HG03097 (cell line): ENCODE data around the gene COX5B.
"Not testable (repeated sequence)": the region's sequence is repeated elsewhere in the genome, so short reads cannot be mapped to it uniquely, and the experiment has no call there.

Source experiments
- ATAC-seq: cut with Tn5 transposase; IDR thresholded peaks from one replicate; pipeline ENCODE4 v1.9.1; 2021; ENCODE audit not compliant: unreplicated experiment, low FRiP score

The COX5B gene

GRCh38 chr2:97645695-97646629, at the start of gene COX5B:
COX5B (plus strand) TSS chr2:97646062; CDS start chr2:97646087, 25 bp downstream.
- ATAC-seq = peak; percentile 88

- ATAC-seq = not testable (repeated sequence)
These were observed 49.7 kb upstream of the COX5B start for GRCh38 chr2:97596180-97596579.

GRCh38 chr2:97601537-97601936, 44.3 kb upstream of the COX5B start:
- not testable (repeated sequence) for ATAC-seq

DNA sequence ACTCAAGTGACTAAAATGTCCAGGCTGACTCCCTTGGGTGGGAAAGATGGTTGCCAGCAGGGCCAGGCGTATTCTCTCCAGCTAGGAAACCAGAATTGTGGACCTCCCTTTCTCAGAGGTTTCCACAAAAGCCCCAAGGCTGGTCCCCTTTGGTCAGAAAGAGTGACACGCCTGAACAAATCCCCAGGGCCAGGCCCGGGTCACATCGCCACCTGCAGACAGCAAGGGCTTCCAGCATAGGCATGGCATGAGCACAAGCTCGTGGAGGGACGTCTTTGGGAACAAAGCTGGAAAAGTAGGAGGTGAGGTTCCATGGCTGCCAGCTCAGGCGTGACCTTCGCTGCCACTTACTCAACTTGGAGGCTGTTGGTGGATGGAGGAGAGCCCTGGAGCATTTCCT, 40.8 kb upstream of the COX5B start:
- ATAC-seq = not testable (repeated sequence)

DNA sequence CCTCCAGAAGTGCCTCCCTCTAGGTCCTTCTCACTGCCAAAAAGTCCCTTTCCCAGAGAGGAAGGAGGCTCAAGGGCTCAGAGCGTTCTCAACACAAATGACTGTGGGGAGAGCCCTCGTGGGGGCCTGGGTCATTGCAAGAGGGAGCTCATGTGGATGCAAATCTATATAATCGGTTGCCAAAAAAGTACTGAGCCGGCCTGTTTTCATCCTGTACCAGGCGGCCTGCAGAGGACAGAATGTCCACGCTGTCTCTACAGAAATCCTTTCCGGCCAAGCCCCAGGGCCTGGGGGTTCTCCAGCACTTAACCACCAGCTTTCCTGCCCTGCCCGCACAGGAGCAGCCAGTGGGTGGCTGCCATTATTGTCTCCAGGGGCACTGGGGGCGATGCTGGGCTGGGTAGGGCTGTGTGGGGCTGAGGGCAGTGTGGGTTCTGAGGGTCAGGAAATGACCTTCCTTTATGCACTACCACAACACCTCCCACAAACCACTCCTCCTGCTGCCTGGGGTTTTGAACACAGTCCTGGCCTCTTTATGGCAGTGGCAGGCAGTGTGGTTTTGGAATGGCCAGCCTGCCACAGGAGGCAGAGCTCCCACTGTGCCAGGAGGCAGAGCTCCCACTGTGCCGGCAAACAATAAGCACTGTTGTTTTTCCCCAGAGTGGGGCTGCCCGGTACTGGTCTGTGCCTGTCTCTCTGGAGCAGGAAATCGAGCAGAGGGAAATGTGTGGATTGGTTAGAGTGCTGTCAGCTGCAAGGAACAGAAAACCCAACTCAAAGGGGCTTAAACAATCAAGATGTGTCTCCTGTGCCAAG, 40.1 kb upstream of the COX5B start:
- ATAC-seq = not testable (repeated sequence)

- not testable (repeated sequence) for ATAC-seq
These were observed 37.1 kb upstream of the COX5B start for GRCh38 chr2:97608745-97609144.

DNA sequence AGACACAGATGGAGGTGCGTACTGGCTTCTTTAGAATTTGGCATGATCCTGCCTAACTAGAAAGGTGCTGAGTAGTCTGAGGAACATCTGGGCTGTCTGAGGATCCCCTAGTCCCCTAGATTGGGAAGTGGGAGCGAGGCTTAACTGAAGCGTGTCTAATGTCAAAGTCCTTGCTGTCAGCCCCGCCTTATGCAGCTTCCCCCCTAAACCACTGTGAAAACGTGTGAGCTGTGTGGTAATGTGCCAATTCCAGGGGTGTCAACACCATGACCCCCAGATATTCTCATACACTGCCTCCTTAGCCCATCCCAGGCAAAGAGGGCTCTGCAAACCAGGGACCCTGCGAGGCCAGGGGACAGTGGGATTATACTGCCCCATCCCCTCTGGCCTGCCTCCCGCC, 34.0 kb upstream of the COX5B start:
- ATAC-seq = not testable (repeated sequence)

DNA sequence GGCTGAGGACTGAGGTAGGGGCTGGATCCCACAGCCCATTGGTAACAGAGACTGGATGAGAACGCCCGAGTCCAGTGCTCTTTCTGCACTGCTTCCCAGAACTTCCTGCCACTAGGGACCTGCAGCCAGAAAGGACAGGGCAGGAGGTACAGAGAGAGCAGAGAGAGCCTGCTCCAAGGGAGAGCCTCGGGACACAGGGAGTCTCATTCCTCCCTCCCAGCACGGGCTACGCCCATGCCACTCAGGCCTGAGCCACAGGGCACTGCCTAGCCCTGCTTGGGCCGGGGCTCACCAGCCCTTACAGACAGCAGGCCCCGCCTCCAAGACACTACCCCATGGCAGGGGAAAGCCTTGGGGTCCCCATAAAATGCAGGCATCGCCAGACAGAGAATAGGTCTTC, 30.1 kb upstream of the COX5B start:
- not testable (repeated sequence) for ATAC-seq

GRCh38 chr2:97617911-97618310, 28.0 kb upstream of the COX5B start:
- ATAC-seq = no peak

DNA sequence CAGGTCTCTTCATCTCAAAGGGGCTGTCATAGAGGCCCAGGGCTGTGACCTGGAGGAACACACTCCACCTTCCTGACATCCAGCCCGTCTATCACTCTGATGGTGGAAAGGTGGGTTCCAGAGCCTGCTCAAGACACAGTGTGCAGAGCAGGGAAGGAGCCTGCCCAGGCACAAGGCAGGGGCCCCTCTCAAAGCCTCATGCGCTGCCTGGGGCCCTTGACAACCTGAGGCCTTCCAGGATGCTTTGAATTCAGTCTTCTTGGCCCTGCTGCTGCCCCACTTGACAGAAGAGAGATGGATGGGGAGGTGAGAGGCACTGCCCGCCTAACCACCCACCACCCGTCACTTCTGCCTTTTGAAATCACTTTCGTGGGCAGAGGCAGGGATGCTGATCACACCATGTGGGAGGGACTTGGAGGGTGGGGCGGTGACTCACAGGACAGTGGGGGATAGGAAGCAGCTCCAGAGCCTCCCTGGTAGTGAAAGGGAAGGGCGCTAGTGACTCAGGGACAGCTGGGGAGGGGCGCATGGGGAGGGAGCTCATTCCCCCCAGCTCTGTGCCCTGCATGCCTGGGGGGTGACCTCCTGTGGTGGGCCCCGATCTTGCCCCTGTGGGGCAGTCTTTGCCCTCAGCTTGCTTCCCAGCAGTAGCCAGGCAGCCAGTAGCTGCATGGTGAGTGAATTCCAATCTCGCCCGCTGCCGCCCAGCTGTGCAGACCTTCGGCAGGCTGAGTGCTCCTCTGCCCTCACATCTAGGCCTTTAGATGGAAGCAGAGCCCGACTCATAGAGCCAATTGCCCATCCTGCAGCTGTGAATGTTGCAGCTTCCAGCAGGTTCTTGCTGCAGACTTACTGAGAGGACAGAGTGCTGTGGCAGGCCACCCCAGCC, 26.7 kb upstream of the COX5B start:
- not testable (repeated sequence) for ATAC-seq

GRCh38 chr2:97620492-97620891, 25.4 kb upstream of the COX5B start:
- not testable (repeated sequence) for ATAC-seq

DNA sequence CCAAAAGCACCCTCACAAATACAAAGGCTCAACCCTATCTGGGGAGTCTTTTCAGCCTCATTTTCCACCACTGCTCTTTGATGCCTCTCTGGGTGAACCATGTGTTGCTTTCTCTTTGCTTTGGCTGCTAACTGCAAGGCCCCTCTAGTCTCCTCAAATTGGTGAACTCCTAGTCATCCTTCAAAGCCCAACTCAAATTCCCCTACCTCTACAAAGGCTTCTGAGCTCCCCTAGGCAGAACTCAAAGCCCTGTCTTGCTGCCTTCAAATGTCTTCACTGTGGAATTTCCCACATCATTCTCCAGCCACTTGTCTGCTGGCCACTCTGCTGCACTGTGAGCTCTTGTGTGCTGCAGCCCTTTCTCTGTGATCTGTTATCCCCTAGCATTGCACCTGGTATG, 22.9 kb upstream of the COX5B start:
- ATAC-seq = not testable (repeated sequence)

DNA sequence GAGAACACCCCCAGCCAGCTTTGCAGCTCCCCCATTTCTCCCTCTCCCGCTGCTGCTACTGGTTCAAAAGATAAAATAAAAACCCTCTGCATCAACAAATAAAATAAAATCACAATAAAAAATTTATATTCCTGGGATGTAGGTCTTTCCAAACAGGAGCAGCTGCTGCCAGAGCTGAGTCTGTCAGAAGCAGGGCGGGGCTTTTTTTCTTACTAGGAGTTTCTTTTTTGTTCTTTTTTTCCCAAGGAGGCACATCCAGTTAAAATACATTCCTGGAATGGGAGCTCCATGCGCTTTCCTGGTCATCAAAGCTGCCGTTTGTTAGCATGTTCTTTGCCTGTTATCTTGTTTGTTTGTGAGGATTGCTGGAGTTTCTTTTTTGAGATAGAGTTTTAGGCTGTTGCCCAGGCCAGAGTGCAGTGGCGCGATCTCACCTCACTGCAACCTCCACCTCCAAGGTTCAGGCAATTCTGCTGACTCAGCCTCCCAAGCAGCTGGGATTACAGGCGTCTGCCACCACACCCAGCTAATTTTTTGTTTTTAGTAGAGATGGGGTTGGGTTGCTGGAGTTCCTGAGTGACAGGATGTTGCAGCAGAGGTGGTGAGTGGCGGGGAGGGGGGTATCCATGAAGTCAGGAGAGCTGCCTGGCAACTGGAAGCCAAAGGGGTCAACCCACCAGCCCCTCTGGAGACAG, 20.4 kb upstream of the COX5B start:
- ATAC-seq = not testable (repeated sequence)

DNA sequence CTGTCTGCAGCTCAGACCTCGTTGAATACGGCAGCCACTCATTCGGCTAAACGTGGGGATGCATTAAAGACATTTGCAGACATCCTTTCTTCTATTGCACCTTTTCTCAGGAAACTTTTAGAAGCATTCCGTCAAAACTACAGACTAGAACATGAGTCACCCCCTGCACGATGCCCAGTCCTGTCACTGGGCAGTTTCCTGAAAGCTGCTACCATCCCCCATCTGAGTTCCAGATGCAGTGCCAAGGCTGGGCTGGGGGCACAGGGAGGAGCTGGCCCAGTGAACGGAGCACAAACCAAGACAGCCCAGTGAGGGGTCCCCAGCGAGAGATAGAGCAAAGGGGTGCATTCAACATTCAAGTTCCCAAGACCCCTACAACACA, 19.8 kb upstream of the COX5B start:
- not testable (repeated sequence) for ATAC-seq

DNA sequence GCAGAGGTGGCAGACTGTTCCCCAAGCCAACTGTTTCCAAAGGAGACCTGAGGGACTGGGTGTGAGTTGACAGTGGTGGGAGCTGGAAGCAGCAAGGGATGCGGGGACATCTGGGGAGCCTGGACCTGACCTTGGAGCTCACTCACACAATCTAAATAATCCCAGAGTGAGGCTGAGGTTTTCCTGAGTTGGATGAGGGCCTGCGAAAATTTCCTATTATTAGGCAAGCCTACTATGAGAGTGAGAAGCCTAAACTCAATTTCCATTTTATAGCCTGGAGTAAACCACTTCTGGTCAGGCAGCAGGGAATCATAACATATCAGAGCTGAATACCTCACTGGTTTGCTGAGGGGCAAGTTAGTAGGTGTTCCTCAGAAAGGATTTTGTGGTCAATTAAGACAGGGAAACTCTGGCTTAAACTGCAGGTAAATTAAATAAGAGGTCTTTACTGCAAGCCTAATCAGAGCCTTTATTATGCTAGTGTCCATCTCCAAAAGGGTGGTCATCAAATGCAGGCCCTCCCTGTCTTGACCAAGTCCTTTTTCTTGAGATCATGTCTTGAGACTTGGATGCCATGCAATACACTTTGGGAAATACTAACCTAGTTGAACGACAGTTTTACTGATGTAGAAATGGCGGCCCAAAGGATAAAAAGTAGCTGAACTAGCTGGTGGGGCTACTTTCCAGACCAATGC, 1.7 kb upstream of the COX5B start:
- no peak for ATAC-seq

DNA sequence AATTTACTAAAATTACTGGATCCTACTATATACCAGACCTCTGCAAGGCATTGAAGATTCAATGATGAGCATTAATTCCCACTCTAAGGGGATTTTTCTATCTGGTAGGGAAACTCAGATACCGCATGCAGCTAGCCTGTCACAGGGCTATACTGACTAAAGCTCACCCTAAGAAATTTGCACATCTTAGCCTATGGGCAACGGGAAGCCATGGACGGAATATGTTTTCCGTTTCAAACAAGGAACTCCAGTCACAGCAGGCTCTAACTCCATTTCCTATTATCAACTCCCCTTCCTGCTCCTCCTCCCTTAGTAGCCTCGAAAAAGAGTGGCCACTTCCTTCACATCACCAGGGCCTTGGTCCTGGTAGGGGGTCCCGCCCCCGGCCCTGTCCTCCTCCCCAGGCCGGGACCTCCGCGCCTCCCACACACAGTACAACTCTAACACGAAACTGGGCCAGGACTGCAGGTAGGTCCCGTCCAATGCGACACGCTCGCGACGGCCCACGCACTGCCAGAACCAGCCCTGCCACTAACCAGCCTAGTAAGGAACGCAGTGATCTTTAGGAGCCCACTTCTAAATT, 659 bp upstream of the COX5B start:
- peak; percentile 22 for ATAC-seq

DNA sequence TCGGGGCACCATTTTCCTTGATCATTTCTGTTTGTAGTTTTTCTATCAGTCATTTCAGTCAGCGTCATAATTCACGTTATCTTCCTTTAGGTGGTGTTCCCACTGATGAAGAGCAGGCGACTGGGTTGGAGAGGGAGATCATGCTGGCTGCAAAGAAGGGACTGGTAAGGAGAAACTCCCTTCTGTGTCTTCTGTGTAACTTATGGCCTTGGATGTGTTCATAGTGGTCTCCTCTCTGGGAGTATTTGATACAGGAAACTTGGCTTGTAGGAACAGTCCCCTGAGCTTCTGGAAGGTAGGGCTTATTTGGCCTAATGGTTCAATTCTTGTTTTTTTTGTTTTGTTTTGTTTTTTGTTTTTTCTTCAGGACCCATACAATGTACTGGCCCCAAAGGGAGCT, 1.1 kb downstream of the COX5B start:
- no peak for ATAC-seq

DNA sequence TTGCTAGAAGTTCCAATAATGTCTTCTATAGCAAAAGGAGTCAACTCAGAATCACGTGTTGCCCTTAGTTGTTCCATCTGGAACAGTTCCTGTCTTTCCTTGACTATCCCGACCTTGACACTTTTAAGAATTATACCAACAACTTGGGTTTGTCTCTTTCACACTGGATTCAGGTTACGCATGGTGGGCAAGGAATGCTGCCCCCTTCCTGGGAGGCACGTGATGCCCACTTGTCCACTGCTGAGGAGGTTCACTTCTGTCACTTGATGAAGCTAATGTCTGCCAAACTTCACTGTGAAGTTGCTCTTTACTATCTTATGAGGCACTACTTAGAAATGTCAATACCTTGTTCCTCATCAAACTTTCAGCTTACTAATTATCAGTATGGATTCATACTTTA, 5.3 kb downstream of the COX5B start:
- no peak for ATAC-seq

- ATAC-seq = no peak
These were observed 7.6 kb downstream of the COX5B start for GRCh38 chr2:97653473-97653872.
